Ishikawa (cell line): ENCODE measurements around the gene TCHP.

Experiments used
- EGR1 ChIP-seq: IDR thresholded peaks from 2 replicates; pipeline ENCODE4 v1.6.1; 2012
- EP300 ChIP-seq: IDR thresholded peaks from 2 replicates; pipeline ENCODE4 v1.6.1; 2012; ENCODE audit warnings: borderline replicate concordance
- RAD21 ChIP-seq: IDR thresholded peaks from 2 replicates; pipeline ENCODE4 v1.6.1; 2012; ENCODE audit warnings: low read depth
- TAF1 ChIP-seq: IDR thresholded peaks from 2 replicates; pipeline ENCODE4 v1.6.1; 2012; ENCODE audit warnings: low read depth, mild to moderate bottlenecking
- TEAD4 ChIP-seq: IDR thresholded peaks from 2 replicates; pipeline ENCODE4 v1.6.1; 2012
- ZBTB7A ChIP-seq: IDR thresholded peaks from 2 replicates; pipeline ENCODE4 v1.6.1; 2012; ENCODE audit warnings: low read depth
- TF ChIP-seq, protein P1 (sequence below): IDR thresholded peaks from 2 replicates; pipeline ENCODE4 v1.6.1; 2012; ENCODE audit warnings: low read depth, mild to moderate bottlenecking
- TF ChIP-seq, protein P2 (sequence below): IDR thresholded peaks from 2 replicates; pipeline ENCODE4 v1.6.1; 2012

DNA sequence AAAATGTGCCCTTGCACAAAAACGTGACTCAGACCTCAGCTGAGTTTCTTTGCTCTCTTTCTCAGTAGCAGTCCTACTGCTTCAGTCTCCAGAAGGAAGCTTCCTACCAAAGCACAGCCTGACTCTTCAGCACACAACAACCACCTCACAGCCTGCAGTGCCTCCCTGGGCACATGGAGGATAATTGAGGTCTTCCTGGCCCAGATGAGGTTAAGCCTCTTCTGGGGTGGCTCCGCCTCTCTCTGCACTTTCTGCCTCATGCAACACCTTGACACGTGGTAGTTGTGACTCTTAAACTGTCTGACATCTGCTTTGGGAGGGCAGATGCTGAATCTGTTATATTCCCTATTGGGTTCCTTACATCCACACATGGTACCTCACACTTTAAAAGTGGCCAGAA is 62.3 kb downstream of the TCHP start:
- TF ChIP-seq EP300 = no peak
- TF ChIP-seq, protein P1, sequence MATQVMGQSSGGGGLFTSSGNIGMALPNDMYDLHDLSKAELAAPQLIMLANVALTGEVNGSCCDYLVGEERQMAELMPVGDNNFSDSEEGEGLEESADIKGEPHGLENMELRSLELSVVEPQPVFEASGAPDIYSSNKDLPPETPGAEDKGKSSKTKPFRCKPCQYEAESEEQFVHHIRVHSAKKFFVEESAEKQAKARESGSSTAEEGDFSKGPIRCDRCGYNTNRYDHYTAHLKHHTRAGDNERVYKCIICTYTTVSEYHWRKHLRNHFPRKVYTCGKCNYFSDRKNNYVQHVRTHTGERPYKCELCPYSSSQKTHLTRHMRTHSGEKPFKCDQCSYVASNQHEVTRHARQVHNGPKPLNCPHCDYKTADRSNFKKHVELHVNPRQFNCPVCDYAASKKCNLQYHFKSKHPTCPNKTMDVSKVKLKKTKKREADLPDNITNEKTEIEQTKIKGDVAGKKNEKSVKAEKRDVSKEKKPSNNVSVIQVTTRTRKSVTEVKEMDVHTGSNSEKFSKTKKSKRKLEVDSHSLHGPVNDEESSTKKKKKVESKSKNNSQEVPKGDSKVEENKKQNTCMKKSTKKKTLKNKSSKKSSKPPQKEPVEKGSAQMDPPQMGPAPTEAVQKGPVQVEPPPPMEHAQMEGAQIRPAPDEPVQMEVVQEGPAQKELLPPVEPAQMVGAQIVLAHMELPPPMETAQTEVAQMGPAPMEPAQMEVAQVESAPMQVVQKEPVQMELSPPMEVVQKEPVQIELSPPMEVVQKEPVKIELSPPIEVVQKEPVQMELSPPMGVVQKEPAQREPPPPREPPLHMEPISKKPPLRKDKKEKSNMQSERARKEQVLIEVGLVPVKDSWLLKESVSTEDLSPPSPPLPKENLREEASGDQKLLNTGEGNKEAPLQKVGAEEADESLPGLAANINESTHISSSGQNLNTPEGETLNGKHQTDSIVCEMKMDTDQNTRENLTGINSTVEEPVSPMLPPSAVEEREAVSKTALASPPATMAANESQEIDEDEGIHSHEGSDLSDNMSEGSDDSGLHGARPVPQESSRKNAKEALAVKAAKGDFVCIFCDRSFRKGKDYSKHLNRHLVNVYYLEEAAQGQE = no peak
- TF ChIP-seq TEAD4 = no peak
- TF ChIP-seq, protein P2, sequence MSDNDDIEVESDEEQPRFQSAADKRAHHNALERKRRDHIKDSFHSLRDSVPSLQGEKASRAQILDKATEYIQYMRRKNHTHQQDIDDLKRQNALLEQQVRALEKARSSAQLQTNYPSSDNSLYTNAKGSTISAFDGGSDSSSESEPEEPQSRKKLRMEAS = no peak
- no peak for TF ChIP-seq RAD21
- TF ChIP-seq ZBTB7A = no peak
- TF ChIP-seq EGR1 = no peak
- no peak for TF ChIP-seq TAF1
